T-helper 2 cell (primary cell): ENCODE data around the gene MTFP1.
"Not testable (repeated sequence)": the region's sequence is repeated elsewhere in the genome, so short reads cannot be mapped to it uniquely, and the experiment has no call there.

ENCODE experiments used
- DNase-seq, 5 experiments: peaks; one replicate each; pipeline versions ENCODE4 v3.0.0 to v3.0.0-alpha.2; 2012 to 2022

The MTFP1 gene

GRCh38 chr22:30455075-30455840 is 29.7 kb downstream of the MTFP1 start:
- no peak for DNase-seq

DNA sequence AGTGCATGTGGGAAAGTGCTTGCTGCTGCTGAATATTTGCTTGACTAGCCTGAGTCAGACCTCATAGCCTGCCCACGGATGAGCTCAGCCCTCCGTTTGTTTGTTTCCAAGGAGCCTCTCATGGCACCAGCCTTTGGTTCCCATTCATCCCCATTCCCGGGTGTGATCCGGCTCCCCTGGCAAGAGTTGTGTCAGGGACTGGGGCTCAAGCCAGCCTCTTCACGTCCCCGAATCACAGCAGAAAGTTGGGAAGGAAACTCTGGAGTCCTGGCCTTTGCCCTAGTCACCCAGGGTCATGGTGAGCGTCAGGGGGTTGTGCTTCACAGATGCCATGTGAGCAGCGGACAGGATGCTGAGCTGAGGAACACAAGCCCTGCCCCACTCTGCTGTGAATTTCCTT is 32.4 kb downstream of the MTFP1 start:
- no peak for DNase-seq

DNA sequence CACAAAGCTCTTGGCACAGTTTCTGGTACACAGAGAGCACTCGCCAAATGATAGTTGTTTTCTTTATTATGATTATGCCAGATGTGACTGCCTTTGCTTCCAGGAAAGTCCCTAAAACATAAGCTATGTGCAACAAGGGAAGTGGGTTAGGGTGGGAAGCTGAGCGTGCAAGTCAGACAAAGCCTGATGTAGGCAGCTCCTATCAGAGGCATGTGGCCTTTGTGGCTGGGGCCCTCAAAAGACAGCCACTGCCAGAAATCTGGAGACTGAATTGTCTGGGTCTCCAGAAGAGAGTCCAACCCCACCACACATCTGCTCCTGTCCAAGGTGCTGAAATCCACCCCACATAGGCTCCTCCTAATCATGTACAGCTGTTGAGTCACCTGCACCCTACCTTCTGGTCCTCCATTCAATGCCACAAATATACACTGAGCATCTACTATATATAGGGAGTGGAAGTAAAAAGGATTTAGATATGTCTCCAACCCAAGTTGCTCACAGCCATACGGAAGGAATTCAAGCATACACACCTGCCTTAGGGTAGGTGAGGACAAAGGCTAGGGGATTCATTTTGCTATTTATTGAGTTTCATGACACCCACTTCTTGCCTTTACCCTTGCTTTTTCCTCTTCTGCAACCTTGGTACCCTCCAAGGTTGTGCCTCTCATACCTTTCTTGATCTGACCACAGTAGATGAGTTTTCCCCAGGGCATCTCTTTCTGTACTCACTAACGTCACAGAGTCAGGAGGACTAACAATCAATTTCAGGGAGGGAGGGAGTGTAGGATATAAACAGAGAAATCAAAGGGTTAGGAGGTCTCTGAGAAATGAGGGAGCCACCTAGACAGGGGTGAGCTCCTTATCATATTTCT is 33.8 kb downstream of the MTFP1 start:
- DNase-seq: peak in 1 of 5 experiments; percentile 37

- DNase-seq: no peak
Observed at GRCh38 chr22:30460147-30460546, 34.6 kb downstream of the MTFP1 start.

DNA sequence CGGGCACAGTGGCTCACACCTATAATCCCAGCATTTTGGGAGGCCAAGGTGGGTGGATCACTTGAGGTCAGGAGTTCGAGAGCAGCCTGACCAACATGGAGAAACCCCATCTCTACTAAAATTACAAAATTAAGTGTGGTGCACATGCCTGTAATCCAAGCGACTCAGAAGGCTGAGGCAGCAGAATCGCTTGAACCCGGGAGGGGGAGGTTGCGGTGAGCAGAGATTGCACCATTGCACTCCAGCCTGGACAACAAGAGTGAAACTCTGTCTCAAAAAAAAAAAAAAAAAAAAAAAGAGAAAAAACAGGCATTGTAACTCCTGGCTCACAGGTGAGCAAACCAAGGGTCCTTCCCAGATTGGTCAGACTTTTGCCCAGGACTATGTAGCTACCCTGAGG is 35.0 kb downstream of the MTFP1 start:
- DNase-seq: not testable (repeated sequence)

GRCh38 chr22:30469165-30469564 is 43.6 kb downstream of the MTFP1 start:
- no peak for DNase-seq

GRCh38 chr22:30470655-30471054 is 45.1 kb downstream of the MTFP1 start:
- DNase-seq: no peak

DNA sequence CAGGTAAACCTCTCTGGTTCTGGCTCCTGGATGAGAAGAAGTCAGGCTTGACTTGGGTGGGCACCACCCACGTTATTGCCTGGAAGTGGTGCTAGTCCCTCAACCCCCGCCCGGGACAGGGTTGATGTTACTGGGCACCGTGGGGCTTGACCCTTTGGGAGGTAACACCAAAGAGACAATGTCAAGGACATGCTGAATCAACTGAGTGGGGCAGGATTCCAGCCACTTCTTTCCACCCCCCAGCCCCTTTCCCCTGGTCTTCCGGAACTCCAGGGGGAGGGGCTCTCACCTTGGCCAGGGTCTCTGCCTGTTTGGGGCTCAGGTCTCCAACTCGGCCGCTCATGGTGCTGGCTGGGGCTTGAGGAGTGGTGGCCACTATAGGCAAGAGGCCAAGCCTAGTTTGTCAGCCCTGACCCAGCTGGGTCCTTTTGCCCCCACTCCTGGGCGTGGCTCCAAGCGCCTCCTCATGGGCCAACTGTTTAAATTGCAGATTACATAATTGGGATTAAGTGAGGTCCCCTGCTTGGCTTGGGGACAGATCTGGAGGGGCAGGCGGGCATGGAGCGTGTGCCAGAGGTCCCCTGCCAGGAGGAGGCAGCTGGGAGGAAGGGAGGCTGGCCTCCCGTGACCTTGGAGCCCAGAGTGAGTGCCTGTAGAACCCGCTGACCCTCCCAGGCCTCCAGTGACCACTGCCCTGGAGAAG is 46.2 kb downstream of the MTFP1 start, which contains the start of gene SEC14L3:
Gene SEC14L3 (minus strand): TSS at position 402 of the 703 bp plus-strand sequence. CDS start 59 bp downstream, at position 343.
- no peak for DNase-seq

GRCh38 chr22:30472994-30473720 is 47.6 kb downstream of the MTFP1 start:
- DNase-seq: peak in 1 of 5 experiments; percentile 24

- no peak for DNase-seq
Observed at GRCh38 chr22:30474121-30474520, 48.6 kb downstream of the MTFP1 start.

DNA sequence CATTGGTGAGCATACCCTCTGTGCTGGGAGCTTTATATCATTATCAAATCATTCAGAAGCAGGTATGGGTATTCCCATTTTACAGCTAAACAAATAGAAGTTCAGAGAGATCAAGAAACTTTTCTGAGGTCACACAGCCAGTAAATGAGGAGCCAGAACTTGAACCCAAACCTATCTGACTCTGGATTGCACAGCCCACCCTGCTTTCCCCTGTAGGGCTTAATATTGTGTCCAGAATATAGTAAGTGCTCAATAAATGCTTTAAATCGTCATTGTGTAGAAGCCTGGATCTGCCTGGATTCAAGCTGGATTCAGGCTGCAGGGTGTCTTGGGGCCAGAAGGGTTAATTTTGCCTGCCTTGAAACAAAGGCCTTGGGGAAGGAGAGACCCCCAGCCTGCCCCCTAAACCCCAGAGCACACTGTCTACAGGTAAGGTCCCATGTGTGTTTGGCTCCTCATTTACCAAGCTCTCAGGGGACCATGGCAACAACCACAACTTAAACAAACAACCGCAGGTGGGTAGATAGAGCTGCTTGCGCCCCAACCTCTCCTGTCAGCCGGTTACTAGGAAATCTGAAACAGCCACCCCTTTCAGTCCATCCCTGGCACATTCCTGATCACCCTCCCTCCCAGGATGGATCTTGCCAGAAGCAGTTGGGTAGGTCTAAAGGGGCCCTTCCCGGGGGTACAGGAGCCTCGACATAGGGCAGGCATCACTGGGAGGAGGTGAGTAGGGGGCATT is 49.3 kb downstream of the MTFP1 start:
- peak in 3 of 5 experiments; percentile 25 to 58 (median 36) for DNase-seq
